Left renal pelvis (tissue), 4 donors: ENCODE results near the gene PXDC1. TPM values are rescaled to one million over a fixed set of nuclear protein-coding genes. Genes with fewer than 3 reads are reported as not detected.
"Not testable (repeated sequence)": the region's sequence is repeated elsewhere in the genome, so short reads cannot be mapped to it uniquely, and the experiment has no call there.

Experiments
- DNase-seq, 4 donors: peaks; one replicate each; pipeline ENCODE4 v3.0.0-alpha.2; 2013; ENCODE audit warnings: low read depth in 4 of 4, low spot score in 3 of 4
- polyA plus RNA-seq, 4 donors: library from polyadenylated mRNA; unstranded; fragments of 120-200 nt; gene quantifications; one replicate each; pipeline ENCODE4 v1.2.1, GENCODE V29; 2013; ENCODE audit not compliant: insufficient read length in 4 of 4

The PXDC1 gene
- polyA plus RNA-seq, 4 donors = 17.7 to 29.0 (median 21.0) TPM

GRCh38 chr6:3784423-3784822 is 32.9 kb upstream of the PXDC1 start:
- DNase-seq = no peak

GRCh38 chr6:3782876-3783832 is 31.6 kb upstream of the PXDC1 start:
- DNase-seq = no peak

DNA sequence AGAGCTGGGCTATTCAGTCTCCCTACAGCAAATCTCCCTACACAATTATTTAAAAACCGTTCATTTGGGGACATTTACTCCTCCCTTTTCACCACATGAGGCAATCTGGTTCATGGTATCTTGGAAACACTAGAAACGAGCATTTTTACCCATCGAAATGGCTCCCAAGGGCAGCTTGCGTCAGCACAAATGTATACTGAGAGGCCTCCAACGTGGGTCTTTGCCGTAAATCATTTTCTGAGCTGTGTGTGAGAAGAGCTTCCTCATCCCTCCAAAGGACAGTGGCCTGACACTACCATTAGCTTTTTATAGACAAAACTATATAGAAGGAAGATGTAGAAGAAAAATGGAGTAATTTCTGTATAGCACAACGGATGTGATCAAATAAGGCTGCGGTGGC is 30.0 kb upstream of the PXDC1 start:
- DNase-seq = no peak

- DNase-seq = no peak
Measured at GRCh38 chr6:3779574-3779849, 28.0 kb upstream of the PXDC1 start.

DNA sequence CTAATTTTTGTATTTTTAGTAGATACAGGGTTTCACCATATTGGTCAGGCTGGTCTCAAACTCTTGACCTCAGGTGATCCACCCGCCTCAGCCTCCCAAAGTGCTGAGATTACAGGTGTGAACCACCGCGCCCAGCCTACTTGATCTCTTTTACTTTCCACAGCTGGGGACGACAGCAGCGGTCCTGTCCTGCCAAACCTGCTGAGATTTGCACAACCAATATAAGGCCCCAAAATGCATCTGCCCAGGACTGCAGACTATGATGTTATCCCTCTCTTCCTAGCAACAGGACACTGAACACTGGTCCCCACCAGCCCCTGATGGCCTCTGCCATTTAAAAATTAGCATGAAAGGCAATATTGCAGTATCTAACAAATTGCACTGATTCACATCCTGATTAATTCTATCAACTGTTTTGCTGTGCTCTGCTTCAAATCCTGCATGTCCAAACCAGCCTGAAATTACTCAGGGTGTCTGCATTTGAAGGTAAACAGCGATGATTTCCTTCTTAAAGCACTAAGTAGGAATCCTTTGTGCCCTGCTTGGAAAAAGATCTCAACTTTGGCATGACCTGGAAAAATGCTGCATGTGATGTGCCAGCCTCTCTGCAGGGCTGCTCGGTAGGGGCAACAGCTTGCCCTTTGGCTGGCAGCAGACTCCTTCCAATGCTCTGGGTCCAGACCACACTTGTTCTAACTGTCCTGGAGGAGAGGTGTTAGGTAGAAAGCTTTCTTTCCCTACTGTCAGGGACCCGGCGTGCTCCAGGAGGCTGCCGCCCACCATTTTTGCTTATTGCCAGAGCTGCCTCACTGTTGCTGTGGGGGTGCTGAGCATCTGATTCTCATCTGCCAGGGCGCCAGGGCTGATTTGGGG is 27.4 kb upstream of the PXDC1 start:
- no peak for DNase-seq

DNA sequence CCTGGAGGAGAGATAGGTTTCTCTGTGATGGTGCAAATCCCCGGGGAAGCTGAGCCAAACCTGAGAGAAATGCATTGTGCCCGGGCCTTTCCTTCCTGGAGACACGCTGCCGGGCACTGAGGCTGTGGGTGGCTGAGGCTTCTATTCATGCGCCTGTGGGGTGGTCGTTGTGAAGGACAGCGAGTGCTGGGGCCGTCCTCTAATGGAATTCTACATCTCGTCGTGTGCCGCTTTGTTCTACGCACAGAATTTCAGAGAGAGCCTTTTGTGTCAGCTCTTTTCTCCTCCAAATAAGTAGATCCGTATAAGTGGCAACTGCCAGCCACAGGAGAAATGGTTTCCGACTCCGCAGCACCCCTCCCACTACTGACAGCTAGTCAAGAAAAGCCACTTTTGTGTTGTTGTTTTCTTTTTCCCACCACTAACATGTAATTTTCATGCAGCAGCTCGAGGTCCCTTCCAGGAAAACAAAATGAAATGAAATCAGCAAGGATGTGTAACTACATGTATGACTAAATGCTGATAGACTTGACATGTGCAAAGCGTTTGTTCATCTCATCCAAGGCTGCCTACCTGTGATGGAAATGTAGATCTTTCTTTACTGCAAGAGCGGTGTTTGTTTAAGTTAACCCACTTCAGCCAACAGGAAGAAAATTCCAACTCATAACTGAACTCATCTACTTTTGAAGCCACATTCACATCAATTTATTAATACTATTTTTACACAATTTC is 26.4 kb upstream of the PXDC1 start:
- DNase-seq = no peak

GRCh38 chr6:3776881-3777507 is 25.5 kb upstream of the PXDC1 start:
- DNase-seq = no peak

GRCh38 chr6:3775847-3776246 is 24.3 kb upstream of the PXDC1 start:
- DNase-seq = no peak

DNA sequence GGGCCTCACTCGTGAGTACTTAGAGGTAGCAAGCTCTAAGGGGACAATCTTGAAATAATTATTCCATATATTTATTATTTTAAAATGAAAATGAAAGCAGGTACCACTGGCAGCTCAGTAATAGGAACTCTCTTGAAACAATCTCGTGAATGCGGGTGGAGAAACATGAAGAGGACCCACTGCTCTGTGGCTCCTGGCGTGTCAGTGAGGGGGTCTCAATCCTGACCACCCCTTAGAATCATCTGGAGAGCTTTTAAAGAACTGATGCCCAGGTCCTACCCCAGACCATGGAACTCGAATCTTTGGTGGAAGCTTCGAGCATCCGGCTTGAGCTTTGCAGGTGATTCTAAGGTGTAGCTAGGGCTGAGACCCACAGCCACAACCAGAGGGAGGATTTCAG is 23.9 kb upstream of the PXDC1 start:
- no peak for DNase-seq

- DNase-seq = no peak
Measured at GRCh38 chr6:3773678-3774298, 22.3 kb upstream of the PXDC1 start.

DNA sequence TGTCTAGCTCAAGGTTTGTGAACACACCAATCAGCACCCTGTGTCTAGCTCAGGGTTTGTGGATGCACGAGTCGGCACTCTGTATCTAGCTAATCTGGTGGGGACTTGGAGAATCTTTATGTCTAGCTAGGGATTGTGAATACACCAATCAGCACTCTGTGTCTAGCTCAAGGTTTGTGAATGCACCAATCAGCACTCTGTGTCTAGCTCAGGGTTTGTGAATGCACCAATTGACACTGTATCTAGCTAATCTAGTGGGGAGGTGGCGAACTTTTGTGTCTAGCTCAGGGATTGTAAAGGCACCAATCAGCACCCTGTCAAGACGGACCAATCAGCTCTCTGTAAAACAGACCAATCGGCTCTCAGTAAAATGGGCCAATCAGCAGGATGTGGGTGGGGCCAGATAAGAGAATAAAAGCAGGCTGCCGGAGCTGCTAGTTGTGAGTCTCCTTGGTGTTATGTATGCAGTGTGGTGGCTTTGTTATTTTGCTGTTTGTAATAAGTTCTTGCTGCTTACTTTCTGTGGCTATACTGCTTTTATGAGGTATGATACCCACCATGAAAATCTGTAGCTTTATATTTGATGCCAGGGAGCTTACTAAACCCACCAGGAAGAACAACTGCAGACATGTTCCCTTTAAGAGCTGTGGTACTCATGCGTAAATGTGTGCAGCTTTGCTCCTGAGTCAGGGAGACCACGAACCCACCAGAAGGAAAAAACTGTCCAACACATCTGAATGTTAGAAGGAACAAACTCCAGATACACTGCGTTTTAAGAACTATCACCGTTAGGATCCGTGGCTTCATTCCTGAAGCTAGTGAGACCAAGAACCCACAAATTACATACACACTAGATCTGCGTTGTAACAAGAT is 20.9 kb upstream of the PXDC1 start:
- not testable (repeated sequence) for DNase-seq

DNA sequence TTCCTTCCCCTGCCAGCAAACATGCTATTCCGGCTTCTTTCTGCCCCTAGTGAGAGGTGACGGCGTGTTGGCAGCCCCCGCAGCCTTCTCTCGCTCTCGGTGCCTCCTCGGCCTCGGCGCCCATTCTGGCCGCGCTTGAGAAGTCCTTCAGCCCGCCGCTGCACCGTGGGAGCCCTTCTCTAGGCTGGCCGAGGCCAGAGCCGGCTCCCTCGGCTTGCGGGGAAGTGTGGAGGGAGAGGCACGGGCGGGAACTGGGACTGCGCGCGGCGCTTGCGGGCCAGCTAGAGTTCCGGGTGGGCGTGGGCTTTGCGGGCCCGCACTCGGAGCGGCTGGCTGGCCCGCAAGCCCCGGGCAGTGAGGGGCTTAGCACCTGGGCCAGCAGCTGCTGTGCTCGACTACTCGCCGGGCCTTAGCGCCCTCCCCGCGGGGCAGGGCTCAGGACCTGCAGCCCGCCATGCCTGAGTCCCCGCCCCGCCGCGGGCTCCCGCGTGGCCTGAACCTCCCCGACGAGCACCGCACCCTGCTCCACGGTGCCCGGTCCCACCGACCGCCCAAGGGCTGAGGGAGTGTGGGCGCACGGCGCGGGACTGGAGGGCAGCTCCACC is 20.0 kb upstream of the PXDC1 start:
- DNase-seq = no peak

GRCh38 chr6:3770023-3770720 is 18.7 kb upstream of the PXDC1 start:
- no peak for DNase-seq

DNA sequence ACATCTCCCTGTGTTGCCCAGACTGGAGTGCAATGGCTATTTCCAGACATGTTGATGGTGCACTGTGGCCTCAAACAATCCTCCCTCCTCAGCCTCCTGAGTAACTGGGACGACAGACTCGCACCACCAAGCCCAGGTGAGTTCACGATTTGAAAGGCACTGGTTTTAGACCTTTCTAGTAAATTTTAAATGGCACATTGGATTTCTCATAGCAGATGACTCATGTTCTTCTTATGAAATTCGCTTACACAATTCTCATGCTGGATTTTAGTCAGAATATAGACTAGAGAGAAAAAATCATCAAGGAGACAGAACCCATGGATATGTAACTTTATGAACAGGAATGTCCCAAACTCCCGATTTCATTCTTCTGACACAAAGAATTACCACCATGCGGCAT is 18.1 kb upstream of the PXDC1 start:
- no peak for DNase-seq

DNA sequence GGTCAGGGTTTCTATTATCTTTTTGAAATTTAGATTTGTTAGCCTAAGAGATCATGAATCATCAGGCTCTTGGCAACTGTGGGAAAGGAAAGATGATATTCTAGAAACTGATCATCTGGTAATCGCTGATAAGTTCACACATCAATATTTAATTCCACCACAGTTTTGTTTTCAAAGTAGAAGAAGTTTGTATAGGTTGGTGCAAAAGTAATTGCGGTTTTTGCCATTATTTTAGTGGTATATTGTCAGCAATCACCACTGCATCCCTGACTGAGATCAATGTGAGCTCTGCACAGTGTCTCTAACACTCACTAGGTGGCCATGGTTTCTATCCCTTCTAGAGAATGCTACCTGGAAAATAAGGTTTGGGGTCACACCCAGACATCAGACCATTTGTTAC is 17.0 kb upstream of the PXDC1 start:
- DNase-seq = no peak

DNA sequence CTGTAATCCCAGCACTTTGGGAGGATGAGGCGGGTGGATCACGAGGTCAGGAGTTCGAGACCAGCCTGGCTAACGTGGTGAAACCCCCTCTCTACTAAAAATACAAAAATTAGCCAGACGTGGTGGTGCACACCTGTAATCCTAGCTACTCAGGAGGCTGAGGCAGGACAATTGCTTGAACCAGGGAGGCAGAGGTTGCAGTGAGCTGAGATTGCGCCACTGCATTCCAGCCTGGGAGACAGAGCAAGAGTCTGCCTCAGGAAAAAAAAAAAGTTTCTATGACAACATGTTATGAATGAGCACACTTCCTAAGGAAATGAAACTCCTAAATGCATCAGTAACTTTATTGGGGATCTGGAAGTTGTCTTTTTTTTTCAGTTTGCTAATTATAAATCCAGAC is 16.0 kb upstream of the PXDC1 start:
- not testable (repeated sequence) for DNase-seq

DNA sequence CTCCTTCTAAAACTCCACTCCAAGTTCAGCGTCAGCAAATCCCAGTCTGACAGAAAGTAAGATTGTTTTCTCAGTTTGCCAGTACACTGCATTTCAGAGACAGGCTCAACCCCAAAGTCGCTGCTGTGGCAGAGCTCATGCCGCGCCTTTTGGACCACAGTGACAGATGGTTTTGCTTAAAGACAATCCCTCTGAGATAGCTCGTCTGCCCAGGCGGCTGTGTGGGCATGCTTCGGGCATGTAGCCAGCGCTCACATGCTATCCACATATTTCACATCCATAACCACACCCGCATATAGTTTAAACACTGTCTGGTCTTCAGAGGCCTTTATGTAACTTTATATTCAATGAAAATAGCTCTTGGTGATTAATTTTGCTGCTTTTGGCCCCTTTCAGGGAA is 14.7 kb upstream of the PXDC1 start:
- no peak for DNase-seq

- no peak for DNase-seq
Measured at GRCh38 chr6:3765415-3765814, 13.9 kb upstream of the PXDC1 start.
